ENCODE data around the gene COMMD9. TPM values are rescaled to one million over a fixed set of nuclear protein-coding genes. Genes with fewer than 3 reads are reported as not detected.

COMMD9 gene
- total RNA-seq, 1 donor from 2014 or later, result 35.8 TPM

GRCh38 chr11:36312611-36313472, 23.6 kb upstream of the COMMD9 start:
- H3K27me3 Mint-ChIP-seq (ENCODE audit: low read depth), result peaks cover 29% of the 10 kb centered on the region
- no peak for DNase-seq (ENCODE audit: low spot score)
- no peak overlapping the region for H3K4me3 Mint-ChIP-seq (ENCODE audit: low read depth)
- intact Hi-C loops (cut with micrococcal nuclease), result no loop called here
- H3K36me3 Mint-ChIP-seq (ENCODE audit: low read depth), result no peaks in the 10 kb centered on the region
- H3K9me3 Mint-ChIP-seq, result no peaks in the 10 kb centered on the region
- H3K27ac Mint-ChIP-seq, result no peak overlapping the region
- no peaks in the 10 kb centered on the region for H3K4me1 Mint-ChIP-seq (ENCODE audit: low read depth)

- intact Hi-C loops (cut with micrococcal nuclease), result no loop called here
- H3K4me3 Mint-ChIP-seq (ENCODE audit: low read depth), result no peak overlapping the region
- no peak for DNase-seq (ENCODE audit: low spot score)
- no peaks in the 10 kb centered on the region for H3K9me3 Mint-ChIP-seq
- H3K27ac Mint-ChIP-seq, result no peak overlapping the region
- peaks cover 28% of the 10 kb centered on the region for H3K27me3 Mint-ChIP-seq (ENCODE audit: low read depth)
- peaks cover 1% of the 10 kb centered on the region for H3K4me1 Mint-ChIP-seq (ENCODE audit: low read depth)
- H3K36me3 Mint-ChIP-seq (ENCODE audit: low read depth), result no peaks in the 10 kb centered on the region
Measured at GRCh38 chr11:36311926-36312595, 22.8 kb upstream of the COMMD9 start.

GRCh38 chr11:36309779-36310178, 20.6 kb upstream of the COMMD9 start:
- H3K36me3 Mint-ChIP-seq (ENCODE audit: low read depth), result no peaks in the 10 kb centered on the region
- intact Hi-C loops (cut with micrococcal nuclease), result loop anchor here (5.0 kb wide), 1 partner anchor 33 kb away; no protein-coding TSS in a partner anchor

GRCh38 chr11:36308577-36308976, 19.4 kb upstream of the COMMD9 start:
- peaks cover 6% of the 10 kb centered on the region for H3K4me1 Mint-ChIP-seq (ENCODE audit: low read depth)
- H3K9me3 Mint-ChIP-seq, result no peaks in the 10 kb centered on the region
- no peak overlapping the region for H3K4me3 Mint-ChIP-seq (ENCODE audit: low read depth)
- intact Hi-C loops (cut with micrococcal nuclease), result loop anchor here (5.0 kb wide), 1 partner anchor 34 kb away; no protein-coding TSS in a partner anchor
- H3K27me3 Mint-ChIP-seq (ENCODE audit: low read depth), result peaks cover 19% of the 10 kb centered on the region
- H3K27ac Mint-ChIP-seq, result no peak overlapping the region
- no peak for DNase-seq (ENCODE audit: low spot score)
- no peaks in the 10 kb centered on the region for H3K36me3 Mint-ChIP-seq (ENCODE audit: low read depth)

More at GRCh38 chr11:36309779-36310178, 20.6 kb upstream of the COMMD9 start:
- Mint-ChIP-seq H3K4me1 (ENCODE audit: low read depth) (peaks cover 6% of the 10 kb centered on the region), H3K9me3 (no peaks in the 10 kb centered on the region), H3K27me3 (ENCODE audit: low read depth) (peaks cover 20% of the 10 kb centered on the region), H3K4me3 (ENCODE audit: low read depth) (no peak overlapping the region), H3K27ac (no peak overlapping the region)
- DNase-seq (ENCODE audit: low spot score), result no peak

- intact Hi-C loops (cut with micrococcal nuclease), result loop anchor here (1.0 to 5.0 kb wide), 3 partner anchors 35 to 185 kb away; no protein-coding TSS in a partner anchor
- peaks cover 19% of the 10 kb centered on the region for H3K27me3 Mint-ChIP-seq (ENCODE audit: low read depth)
- no peak overlapping the region for H3K27ac Mint-ChIP-seq
Measured at GRCh38 chr11:36306888-36307287, 17.7 kb upstream of the COMMD9 start.

GRCh38 chr11:36305047-36305446, 15.8 kb upstream of the COMMD9 start:
- H3K36me3 Mint-ChIP-seq (ENCODE audit: low read depth), result no peaks in the 10 kb centered on the region
- H3K4me1 Mint-ChIP-seq (ENCODE audit: low read depth), result peaks cover 6% of the 10 kb centered on the region
- H3K27ac Mint-ChIP-seq, result no peak overlapping the region
- H3K27me3 Mint-ChIP-seq (ENCODE audit: low read depth), result peaks cover 19% of the 10 kb centered on the region
- H3K4me3 Mint-ChIP-seq (ENCODE audit: low read depth), result no peak overlapping the region
- H3K9me3 Mint-ChIP-seq, result no peaks in the 10 kb centered on the region
- intact Hi-C loops (cut with micrococcal nuclease), result loop anchor here (5.0 kb wide), 1 partner anchor 37 kb away; no protein-coding TSS in a partner anchor
- no peak for DNase-seq (ENCODE audit: low spot score)

More at GRCh38 chr11:36306888-36307287, 17.7 kb upstream of the COMMD9 start:
- no peak for DNase-seq (ENCODE audit: low spot score)
- Mint-ChIP-seq H3K4me1 (ENCODE audit: low read depth) (peaks cover 6% of the 10 kb centered on the region), H3K9me3 (no peaks in the 10 kb centered on the region), H3K36me3 (ENCODE audit: low read depth) (no peaks in the 10 kb centered on the region), H3K4me3 (ENCODE audit: low read depth) (no peak overlapping the region)

- no peaks in the 10 kb centered on the region for H3K9me3 Mint-ChIP-seq
- intact Hi-C loops (cut with micrococcal nuclease), result no loop called here
- peaks cover 6% of the 10 kb centered on the region for H3K4me1 Mint-ChIP-seq (ENCODE audit: low read depth)
- no peaks in the 10 kb centered on the region for H3K36me3 Mint-ChIP-seq (ENCODE audit: low read depth)
- peaks cover 21% of the 10 kb centered on the region for H3K27me3 Mint-ChIP-seq (ENCODE audit: low read depth)
- H3K4me3 Mint-ChIP-seq (ENCODE audit: low read depth), result no peak overlapping the region
- DNase-seq (ENCODE audit: low spot score), result no peak
- H3K27ac Mint-ChIP-seq, result no peak overlapping the region
Measured at GRCh38 chr11:36304351-36304750, 15.1 kb upstream of the COMMD9 start.

- Mint-ChIP-seq H3K4me3 (ENCODE audit: low read depth) (no peak overlapping the region), H3K27ac (no peak overlapping the region), H3K9me3 (no peaks in the 10 kb centered on the region), H3K4me1 (ENCODE audit: low read depth) (no peaks in the 10 kb centered on the region), H3K36me3 (ENCODE audit: low read depth) (no peaks in the 10 kb centered on the region), H3K27me3 (ENCODE audit: low read depth) (peaks cover 18% of the 10 kb centered on the region)
- intact Hi-C loops (cut with micrococcal nuclease), result no loop called here
- no peak for DNase-seq (ENCODE audit: low spot score)
Measured at GRCh38 chr11:36300650-36301049, 11.4 kb upstream of the COMMD9 start.

- H3K27me3 Mint-ChIP-seq (ENCODE audit: low read depth), result peaks cover 6% of the 10 kb centered on the region
- H3K27ac Mint-ChIP-seq, result no peak overlapping the region
- intact Hi-C loops (cut with micrococcal nuclease), result no loop called here
- peaks cover 3% of the 10 kb centered on the region for H3K4me1 Mint-ChIP-seq (ENCODE audit: low read depth)
- no peak overlapping the region for H3K4me3 Mint-ChIP-seq (ENCODE audit: low read depth)
- no peaks in the 10 kb centered on the region for H3K9me3 Mint-ChIP-seq
- no peak for DNase-seq (ENCODE audit: low spot score)
- no peaks in the 10 kb centered on the region for H3K36me3 Mint-ChIP-seq (ENCODE audit: low read depth)
Measured at GRCh38 chr11:36296884-36297543, 7.8 kb upstream of the COMMD9 start.

GRCh38 chr11:36295926-36296325, 6.7 kb upstream of the COMMD9 start, which contains the start of gene PRR5L:
PRR5L (plus strand) TSS chr11:36296288; CDS start chr11:36401122, 104,834 bp downstream.
- peaks cover 3% of the 10 kb centered on the region for H3K4me1 Mint-ChIP-seq (ENCODE audit: low read depth)
- no peaks in the 10 kb centered on the region for H3K9me3 Mint-ChIP-seq
- intact Hi-C loops (cut with micrococcal nuclease), result no loop called here
- no peak within 1 kb of the TSS for H3K4me3 Mint-ChIP-seq (ENCODE audit: low read depth)
- peaks cover 3% of the 10 kb centered on the region for H3K27me3 Mint-ChIP-seq (ENCODE audit: low read depth)
- H3K27ac Mint-ChIP-seq, result no peak within 1 kb of the TSS
- H3K36me3 Mint-ChIP-seq (ENCODE audit: low read depth), result no peaks in the 10 kb centered on the region
- DNase-seq (ENCODE audit: low spot score), result no peak

- Mint-ChIP-seq H3K27me3 (ENCODE audit: low read depth) (no peaks in the 10 kb centered on the region), H3K4me3 (ENCODE audit: low read depth) (no peak overlapping the region), H3K36me3 (ENCODE audit: low read depth) (no peaks in the 10 kb centered on the region), H3K4me1 (ENCODE audit: low read depth) (peaks cover 18% of the 10 kb centered on the region), H3K27ac (no peak overlapping the region), H3K9me3 (no peaks in the 10 kb centered on the region)
- no peak for DNase-seq (ENCODE audit: low spot score)
- intact Hi-C loops (cut with micrococcal nuclease), result loop anchor here (1.0 to 2.0 kb wide), 5 partner anchors 62 to 454 kb away; no protein-coding TSS in a partner anchor
Measured at GRCh38 chr11:36292311-36292722, 3.1 kb upstream of the COMMD9 start.

- Mint-ChIP-seq H3K4me1 (ENCODE audit: low read depth) (peaks cover 22% of the 10 kb centered on the region), H3K36me3 (ENCODE audit: low read depth) (no peaks in the 10 kb centered on the region)
Measured at GRCh38 chr11:36288442-36289225, 590 bp downstream of the COMMD9 start.

More at GRCh38 chr11:36288442-36289225, 590 bp downstream of the COMMD9 start:
- H3K27me3 Mint-ChIP-seq (ENCODE audit: low read depth), result no peaks in the 10 kb centered on the region
- no peak for DNase-seq (ENCODE audit: low spot score)
- intact Hi-C loops (cut with micrococcal nuclease), result loop anchor here (1.0 to 5.0 kb wide), 2 partner anchors 222 to 341 kb away; partner anchors contain the start of gene TRAF6
- H3K9me3 Mint-ChIP-seq, result no peaks in the 10 kb centered on the region
- H3K4me3 Mint-ChIP-seq (ENCODE audit: low read depth), result peak overlapping the region; percentile 88
- H3K27ac Mint-ChIP-seq, result peak overlapping the region; percentile 75

Measured in activated T-helper 2 cell treated with anti-CD3 and anti-CD28 coated beads, Interferon-gamma antibody, Interleukin-2, Interleukin-4, amounts not matched to agents 10 μg/mL and 5 μg/mL and 100 μg/mL, durations not matched to agents 14 hours and 24 hours and 36 hours (primary cell).